ENCODE measurements around the gene CTSC.
A peak's percentile ranks its signal among the peaks of the same experiment; 100 is the strongest.
"Not testable (repeated sequence)": the region's sequence is repeated elsewhere in the genome, so short reads cannot be mapped to it uniquely, and the experiment has no call there.

The CTSC gene

DNA sequence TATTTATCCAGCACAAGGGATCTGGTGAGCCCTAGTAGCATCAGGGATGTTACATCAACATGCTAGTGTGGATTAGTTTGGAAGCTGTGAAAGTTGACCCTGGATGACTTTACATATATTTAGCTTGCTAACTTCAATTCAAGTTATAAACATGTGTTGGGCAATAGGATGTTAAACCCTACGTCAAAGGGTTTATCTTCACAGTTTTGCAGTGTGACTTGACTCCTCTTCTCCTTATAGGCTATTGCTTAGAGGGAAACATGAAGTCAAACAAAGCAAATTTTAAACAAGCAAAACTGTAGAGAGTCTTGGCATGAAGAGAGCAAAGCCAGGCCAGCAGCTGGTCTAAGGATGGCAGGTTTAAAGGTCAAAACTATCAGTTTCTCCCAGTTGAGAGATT, 11.3 kb upstream of the CTSC start:
- no peak for DNase-seq

DNA sequence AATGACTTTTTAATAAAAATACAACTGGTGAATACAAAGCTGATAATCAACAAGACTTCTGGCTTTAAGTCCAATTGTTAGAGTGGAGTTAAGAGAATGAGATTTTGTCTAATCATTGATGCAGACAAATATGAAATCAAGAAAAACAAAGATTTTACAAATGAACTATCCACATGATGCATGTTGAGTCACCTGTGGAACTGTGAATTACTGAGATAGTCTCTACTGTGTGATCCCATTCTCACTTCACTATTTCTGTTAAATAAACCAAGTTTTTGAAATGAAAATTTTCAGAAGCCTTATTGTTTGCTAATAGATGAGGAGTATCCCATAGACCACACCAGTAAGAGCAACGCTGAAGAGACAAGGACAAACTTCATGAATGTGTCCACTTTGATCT, 8.4 kb upstream of the CTSC start:
- DNase-seq = no peak

DNA sequence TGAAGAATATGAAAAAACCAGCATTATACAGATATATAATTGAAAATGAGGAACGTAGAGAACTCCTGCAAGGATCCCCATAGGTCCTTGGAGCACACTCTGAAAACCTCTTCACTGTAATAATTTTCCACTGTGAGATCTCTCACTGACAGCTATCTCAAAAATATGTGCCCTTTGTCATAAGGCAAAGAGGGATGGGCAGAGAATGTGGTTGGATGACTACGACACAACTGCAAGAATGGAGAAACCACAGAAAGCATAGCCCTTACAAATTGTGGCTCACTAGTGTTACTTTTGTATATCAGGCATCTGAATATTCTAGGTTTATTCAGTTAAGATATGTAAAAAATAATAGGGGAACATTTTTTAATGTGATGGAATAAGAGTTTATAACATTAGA, 7.9 kb upstream of the CTSC start:
- no peak for DNase-seq

DNA sequence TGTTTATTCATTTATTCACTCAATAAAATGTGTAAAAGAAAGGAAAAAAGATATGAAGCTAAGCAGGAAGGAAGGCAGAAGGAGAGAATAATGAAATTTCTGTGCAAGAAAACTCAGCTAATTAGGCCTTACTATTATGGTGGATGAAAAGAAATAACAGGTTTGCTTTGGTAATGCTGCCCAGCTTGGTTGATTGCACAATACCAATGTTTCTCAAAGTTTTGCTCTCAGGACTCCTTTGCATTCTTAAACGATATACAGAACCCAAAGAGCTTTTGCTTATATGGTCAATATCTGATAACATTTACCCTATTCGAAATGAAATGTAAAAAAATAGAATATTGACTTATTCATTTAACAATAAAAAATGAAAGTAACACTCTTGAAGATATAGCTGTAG, 7.3 kb upstream of the CTSC start:
- DNase-seq = no peak

DNA sequence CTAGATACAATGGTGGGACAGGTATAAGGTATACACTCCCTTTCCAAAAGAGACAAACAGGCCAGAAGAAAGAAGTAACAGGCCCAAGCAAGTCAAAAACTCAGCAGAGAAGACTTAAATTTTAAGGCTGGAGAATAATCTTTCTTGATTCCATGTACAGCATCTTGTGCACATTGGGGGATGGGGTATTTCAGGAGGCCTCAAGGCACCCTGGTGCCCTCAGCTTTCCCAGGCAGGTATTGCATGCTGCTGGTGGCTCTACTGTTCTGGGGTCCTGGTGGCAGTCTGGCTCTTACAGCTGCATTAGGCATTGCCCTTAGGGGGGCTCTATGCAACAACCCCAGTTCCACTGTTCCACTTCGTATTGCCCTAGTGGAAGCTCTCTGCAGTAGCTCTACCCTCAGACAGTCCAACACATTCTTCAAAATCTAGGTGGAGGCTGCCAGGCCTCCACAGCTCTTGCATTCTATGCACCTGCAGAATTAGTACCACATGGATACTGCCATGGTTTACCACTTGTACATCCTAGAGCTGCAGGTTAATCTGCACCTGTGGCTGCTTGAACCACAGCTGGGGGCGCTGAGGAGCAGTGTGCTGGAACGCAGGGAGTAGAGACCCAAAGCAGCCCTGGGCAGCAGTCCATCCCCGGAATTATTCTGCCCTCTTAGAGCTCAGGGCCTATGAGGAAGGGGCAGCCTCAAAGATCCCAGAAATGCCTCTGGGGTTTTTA, 4.2 kb upstream of the CTSC start:
- no peak for DNase-seq

DNA sequence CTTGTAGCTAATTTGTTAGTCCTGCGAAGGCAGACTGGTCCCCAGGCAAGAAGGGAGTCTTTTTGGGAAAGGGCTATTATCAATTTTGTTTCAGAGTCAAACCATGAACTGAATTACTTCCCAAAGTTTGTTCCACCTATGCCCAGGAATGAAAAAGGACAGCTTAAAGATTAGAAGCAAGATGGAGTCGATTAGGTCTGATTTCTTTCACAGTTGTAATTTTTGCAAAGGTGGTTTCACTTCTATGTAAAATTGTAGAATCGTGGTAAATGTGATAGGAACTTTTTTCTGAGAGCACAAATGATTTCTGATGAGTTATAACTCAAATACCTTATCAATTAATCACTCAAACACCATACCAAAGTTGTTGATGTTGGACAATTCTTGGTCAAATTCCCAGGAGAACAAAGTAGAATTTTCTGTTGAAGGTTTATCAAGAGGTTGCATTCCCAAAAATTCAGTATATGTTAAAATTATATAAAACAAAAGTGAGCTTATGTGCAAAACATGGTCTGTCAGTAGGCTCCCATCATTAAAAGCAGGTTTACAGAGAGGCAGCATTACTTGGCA, 2.9 kb upstream of the CTSC start:
- DNase-seq = no peak

DNA sequence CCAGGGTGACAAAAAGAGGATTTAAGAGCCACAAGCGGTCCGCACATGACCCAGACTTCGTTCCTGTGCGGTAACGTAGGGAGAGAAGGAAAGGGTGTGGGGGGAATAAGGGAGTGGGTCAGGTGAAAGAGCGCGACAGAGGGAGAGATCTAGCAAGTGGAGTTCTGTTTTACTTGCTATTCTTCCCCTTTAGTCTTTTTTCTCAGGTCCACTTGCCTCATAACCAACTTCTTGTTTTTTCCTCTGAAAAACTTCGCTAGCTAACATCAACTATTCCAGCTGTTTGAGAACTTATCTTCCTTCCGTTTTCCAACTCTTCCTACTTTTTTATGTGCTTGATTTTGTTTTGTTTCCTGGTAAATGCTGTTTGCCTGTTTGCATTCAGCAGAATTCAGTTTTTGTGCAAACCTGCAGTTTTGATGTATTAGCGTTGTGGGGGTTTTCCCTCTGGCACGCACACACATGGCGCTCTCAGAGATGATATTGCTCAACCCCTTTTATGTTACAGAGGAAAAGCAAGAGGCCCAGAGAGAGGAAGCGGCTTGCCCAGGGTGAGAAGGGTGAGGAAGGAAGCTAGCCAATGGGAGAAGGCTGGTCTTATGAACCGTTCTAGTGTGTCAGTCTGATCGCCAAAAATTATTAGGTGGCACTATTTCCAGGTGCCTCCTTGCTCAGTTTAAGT, 592 bp upstream of the CTSC start:
- peak; percentile 12 for DNase-seq

DNA sequence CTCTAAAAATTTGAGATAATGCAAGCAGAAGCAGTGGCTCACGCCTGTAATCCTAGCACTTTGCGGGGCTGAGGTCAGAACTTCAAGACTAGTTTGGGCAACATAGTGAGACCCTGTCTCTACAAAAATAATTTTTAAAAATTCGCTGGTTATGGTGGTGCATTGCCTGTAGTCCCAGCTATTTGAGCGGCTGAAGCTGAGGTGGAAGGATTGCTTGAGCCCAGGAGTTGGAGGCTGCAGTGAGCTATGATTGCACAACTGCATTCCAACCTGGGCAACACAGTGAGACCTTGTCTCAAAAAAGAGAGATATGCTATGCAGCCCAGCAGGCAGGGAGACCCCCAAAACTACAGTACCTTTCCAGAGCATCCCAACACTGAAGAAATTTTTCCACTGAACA, 2.3 kb downstream of the CTSC start:
- no peak for DNase-seq

DNA sequence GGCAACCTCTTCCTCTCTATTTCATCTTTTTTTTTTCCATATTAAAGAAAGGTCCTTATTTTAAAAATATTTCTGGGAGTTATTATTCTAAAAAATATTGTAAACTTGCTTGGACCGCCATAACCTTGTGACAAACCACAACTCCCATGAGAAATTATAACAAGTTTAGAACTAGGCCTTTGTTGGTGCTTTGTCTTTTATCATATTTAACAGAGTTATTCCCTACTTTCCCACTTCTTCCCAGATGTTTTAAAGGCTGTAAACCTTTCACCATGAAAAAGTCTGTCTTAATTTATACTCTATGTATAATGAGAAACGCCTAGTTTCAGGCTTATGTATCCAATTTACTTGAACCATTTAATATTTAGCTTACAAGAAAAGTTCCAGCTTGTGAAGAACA, 3.7 kb downstream of the CTSC start:
- no peak for DNase-seq

DNA sequence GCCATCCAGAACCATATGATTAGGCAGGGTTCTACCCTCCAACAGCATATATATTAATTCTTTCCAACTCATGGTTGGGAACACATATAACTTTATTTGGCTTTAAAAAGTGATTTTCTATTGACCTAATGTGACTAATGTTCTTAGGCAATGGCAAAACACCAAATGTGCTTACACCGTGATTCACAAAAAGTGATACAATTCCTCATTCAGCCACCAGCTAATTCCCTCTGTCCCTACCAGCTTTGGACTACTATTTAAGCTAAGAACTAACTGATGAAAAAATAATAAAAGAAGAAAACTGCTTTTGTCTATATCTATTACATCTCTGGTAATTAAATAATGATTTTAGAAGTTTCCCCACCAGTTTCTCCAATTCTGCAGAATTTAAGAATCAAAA, 4.7 kb downstream of the CTSC start:
- no peak for DNase-seq

DNA sequence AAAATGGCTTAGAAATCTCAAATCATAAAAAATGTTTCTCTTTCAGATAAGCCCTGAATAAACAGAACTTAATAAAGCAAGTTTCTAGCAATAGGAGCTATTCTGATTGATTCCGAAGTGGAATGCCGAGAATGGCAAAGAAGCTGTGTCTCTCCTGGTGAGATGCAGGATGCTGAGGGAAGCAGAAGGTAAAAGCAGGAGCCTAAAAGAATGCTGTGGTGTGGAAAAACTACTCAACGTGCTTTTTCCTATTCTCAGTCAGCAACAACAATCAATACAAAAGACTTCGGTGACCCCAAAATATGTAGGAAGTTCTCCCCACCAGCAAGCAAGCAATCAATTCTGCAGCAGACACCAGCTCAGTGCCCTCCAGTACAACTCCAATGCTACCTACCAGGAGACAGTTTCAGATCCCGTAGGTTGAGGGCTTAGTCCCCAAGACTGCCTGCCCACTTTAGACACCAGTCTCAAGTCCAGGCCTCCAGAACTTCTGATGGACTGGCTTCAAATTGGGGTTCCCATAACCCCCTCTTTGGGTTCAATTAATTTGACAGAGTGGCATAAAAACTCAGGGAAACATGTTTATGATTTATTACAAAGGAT, 6.6 kb downstream of the CTSC start:
- DNase-seq = no peak

DNA sequence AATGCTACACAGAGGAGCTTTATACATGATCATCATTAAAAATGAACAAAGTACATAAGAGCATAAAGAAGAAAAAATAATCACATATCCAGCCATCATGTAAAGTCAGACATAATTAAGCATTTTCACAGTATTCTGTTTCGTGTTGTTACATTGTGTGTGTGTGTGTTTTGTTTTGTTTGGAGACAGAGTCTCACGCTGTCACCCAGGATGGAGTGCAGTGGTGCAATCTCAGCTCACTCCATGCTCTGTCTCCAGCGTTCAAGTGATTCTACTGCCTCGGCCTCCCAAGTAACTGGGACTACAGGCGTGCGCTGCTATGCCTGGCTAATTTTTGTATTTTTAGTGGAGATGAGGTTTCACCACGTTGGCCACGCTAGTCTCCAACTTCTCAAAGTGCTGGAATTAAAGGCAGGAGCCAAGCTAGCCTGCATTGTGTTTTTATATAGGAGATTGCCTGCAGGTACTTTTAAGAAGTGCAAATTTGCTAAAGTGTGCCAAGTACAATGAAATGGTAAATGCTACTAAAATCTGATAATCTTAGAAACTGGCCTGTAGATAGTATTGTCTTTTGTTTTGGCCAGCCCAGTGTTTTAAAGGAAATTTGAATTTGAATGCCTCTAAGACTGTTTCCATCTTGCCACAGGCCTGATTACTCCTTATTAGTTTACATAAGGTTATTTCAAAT, 7.8 kb downstream of the CTSC start:
- no peak for DNase-seq

DNA sequence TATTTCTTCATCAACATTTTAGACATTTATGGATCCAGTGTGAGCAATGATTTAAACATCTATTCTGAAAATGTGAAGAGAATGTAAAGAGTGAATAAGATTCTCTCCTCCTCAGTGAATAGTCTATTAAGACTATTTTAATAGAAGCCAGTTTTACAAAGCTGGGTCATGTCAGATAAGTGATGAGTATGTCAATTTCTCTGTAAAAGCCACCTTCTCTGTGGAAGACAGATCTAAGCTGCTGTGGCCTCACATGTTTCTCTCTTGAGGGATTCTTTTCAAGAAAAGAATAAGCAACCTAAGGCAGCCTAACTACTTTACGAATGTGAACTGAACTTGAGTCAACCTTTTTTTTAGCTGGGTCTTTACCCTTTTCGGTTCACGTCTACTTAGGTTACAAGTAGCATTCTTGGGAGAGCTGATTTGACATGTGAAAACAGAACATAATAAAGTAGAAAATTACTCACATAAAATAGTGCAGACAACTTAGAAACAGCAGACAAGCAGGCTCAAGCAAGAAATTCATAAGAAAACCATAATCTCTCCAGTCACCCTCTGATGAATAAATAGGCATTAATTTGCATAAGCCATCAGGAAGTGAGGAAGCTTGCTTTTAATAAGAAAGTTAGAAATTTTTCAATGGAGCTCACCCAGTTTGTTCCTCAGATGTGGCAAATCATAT, 9.9 kb downstream of the CTSC start:
- DNase-seq = no peak

DNA sequence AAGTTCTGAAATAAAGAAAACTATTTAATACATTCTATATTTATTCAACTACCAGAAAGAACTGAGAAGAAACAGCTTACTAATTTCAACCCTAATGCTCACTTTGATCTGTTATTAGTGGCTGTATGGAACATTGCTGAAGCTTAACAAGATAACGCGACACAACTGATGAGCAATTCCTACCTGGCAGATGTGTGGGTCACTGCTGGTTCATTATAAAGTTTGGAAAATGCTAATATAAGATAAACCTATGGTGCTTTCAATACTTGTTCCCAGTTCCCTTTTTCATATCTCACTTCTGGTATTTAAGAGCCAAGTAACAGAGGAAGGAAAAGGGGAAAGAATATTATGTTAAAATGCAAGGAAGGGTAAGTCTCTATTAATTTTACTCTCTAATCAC, 10.5 kb downstream of the CTSC start:
- DNase-seq = no peak

DNA sequence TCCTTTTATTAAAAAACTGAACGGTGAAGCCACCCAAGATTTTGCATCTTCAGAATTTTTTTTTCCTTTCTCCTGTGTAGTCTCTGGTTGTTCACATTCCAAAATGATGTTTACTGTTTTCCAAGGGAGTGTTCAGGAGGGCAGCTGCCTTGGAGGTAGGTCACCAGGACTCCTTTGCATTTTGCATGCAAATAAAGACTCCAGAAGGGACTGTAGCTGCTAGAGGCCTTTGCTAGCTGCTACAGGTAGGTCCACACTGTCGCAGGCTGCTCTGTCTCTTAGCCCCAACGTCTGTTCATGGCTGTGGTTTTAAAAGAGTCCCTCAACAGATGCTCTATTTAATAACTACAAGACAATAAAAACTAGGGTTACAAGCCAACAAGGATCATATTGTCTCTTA, 11.4 kb downstream of the CTSC start:
- no peak for DNase-seq

DNA sequence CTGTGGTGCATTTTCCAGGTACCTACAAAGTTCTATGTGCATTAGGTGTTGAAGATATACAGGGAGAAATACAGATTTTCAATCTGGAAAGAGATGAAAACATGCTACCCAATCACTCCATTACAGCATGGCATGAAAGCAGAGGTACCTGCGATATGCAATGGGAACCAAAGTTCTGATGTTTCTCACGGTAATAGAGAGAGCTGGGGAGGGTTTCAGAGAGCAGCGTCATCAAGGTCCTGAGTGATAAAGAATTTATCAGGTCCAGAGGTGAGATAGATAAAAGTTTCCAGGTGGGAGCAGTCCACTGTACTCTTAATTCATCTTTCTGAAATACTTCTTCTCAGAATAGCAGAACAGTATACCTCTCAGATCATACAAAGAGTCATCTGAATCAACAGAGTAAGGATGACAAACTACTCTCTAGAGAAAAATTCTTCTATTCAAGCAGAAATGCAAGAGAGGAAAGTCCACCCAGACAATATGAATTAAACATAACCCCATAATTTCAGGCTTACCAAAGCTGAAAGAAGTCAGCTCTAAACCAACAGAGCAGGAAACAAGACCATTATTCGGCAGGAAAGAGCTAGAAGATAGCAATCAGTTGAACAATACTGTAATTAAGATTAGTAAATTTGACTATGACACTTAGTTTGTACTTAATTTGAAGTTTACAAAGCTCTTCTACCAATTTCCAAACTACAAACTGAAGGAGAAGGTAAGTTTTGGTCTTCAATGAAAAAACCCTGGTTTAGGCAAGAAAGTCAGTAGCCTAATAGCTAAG, 12.8 kb downstream of the CTSC start:
- no peak for DNase-seq

DNA sequence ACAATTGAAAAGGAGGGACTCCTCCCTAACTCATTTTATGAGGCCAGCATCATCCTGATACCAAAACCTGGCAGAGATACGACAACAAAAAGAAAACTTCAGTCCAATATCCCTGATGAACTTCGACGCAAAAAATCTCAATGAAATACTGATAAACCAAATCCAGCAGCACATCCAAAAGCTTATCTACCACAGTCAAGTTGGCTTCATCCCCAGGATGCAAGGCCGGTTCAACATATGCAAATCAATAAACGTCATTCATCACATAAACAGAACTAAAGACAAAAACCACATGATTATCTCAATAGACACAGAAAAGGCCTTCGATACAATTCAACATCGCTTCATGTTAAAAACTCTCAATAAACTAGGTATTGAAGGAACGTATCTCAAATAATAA, 14.7 kb downstream of the CTSC start:
- DNase-seq = not testable (repeated sequence)

DNA sequence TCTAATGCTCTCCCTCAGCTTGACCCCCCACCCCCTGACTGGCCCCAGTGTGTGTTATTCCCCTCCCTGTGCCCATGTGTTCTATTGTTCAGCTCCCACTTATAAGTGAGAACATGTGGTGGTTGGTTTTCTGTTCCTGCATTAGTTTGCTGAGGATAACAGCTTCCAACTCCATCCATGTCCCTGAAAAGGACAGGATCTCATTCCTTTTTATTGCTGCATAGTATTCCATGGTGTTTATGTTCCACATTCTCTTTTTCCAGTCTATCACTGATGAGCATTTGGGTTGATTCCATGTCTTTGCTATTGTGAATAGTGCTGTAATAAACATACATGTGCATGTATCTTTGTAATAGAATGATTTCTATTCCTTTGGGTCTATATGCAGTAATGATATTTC, 16.1 kb downstream of the CTSC start:
- DNase-seq = not testable (repeated sequence)

DNA sequence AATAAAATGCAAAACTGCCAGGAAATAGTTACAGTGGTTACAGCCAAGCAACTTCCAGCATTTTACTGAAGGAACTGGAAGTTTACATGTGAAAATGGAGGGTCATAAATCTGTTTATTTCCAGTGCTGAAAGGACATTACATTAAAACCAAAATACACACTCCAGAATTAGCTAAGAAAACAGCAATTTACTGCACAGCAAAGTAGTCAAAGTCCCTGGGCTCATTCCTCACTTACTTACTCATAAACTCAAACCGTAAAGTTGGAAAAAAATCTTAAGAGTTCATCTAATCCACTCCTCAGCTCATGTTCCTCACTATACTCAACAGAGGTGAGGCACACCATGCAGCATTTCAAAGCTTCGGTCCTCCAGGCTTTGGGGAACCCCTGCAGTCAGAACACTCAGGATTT, 17.4 kb downstream of the CTSC start:
- no peak for DNase-seq

DNA sequence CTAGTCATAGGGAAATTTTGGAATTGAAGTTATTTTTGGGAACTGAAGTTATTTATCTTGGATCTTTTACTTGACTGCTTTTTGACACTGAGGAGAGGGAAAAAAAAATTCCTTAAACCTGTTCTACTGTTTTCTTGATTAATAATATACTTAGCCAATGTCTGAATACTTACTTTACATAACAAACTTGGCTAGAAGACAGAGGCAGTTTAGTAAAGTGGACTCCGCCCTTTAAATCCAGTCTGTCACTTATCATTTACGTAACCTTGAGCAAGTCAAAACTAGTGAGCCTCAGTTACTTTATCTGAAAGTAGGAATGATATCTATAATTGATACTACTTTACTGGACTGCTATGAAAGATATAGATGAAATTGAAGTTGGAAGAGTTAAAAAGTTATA, 19.5 kb downstream of the CTSC start:
- DNase-seq = no peak

DNA sequence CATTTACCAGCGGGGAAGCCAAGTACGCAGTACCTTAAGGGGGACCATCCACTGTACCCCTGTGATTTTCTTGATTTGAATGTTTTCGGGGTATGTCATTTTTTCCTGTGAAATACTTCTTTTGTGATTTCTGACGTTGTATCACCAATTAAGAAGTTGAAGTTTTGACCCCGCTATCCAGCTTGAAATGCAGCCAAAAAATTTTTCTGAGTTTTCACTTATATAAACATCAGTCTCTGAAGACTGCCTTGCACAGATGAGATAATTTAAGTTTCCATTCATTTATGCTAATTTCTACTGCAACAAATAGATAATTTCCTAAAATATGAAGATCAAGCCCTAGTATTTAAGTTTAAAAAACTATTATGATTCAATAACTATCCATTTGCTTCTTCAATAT, 20.0 kb downstream of the CTSC start:
- no peak for DNase-seq

DNA sequence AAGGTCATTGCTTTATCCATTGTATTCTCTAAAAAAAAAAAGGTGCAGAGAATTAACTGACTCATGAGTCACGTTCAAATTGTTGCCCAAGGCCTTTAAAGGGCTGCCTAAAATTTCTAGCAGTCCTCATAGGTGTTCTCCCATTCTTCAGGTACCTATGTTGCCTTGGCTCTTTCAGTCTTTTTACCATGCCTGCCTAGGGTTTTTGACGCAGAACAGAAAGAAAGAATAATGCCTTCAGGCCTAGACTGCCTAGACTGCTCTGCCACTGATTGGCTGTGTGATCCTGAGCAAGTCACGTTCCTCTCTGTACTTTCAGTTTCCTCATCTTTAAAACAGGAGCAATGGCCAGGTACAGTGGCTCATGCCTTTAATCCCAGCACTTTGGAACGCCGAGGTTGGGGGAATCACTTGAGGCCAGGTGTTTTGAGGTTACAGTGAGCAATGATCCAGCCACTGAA, 21.5 kb downstream of the CTSC start:
- DNase-seq = no peak
